Measurements from ENCODE around the gene DNMT3A. TPM values are rescaled to one million over a fixed set of nuclear protein-coding genes. Genes with fewer than 3 reads are reported as not detected.

DNMT3A gene
- total RNA-seq, 4 donors from 2014 or later, result 8.0 to 18.0 (median 9.3) TPM

GRCh38 chr2:25184254-25184653, 157.5 kb downstream of the DNMT3A start:
- no peak for TF ChIP-seq CTCF (IDR thresholded peaks at IDR 0.05)
- ATAC-seq (ENCODE audit: low FRiP score) (no peak), DNase-seq (ENCODE audit: low spot score) (no peak)

DNA sequence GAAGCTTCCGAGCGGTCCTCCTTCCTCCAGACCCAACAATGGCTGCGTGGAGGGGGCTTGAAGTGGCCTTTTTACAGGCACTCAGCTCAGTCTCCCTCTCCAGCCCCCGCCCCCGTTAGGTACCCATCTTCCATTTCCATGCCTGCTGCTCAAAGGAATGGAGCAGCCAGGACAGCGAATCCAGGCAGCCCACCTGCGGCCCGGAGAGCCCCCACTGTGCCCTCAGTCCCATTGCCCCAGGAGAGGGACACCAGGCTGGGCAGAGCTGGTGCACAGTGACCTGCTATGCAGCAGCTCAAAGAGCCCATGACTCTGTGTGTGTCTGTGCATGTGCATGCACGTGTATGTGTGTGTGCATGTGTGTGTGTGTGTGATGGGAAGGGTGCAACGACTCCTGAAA, 162.7 kb downstream of the DNMT3A start:
- ATAC-seq (ENCODE audit: low FRiP score), result no peak
- TF ChIP-seq CTCF (IDR thresholded peaks at IDR 0.05), result no peak
- DNase-seq (ENCODE audit: low spot score), result no peak

Small RNA genes lying within 50 kb of the gene (small RNA-seq; reads per million reads assigned to genes)
- 8.8 reads per million, percentile 86 among the genes with 10 or more reads in this experiment for gene MIR1301

Other genes starting within 250 kb of the DNMT3A start
- 10 to 100 TPM; 12.8 to 36.4 (median 16.0) TPM for gene POMC, start 173.3 kb downstream of the DNMT3A start, total RNA-seq